VCaP (cell line): Measurements from ENCODE around the gene DCDC1.

Experiments used
- H3K27ac ChIP-seq: fragments of 450-650 bp; 2 replicates; pipeline ENCODE4 v1.5.1; 2017
- TF ChIP-seq, protein P1 (sequence below): fragments of 450-650 bp; conservative IDR thresholded peaks from 2 replicates; pipeline ENCODE4 v1.5.1; 2017; ENCODE audit warnings: mild to moderate bottlenecking, moderate library complexity

Gene DCDC1

DNA sequence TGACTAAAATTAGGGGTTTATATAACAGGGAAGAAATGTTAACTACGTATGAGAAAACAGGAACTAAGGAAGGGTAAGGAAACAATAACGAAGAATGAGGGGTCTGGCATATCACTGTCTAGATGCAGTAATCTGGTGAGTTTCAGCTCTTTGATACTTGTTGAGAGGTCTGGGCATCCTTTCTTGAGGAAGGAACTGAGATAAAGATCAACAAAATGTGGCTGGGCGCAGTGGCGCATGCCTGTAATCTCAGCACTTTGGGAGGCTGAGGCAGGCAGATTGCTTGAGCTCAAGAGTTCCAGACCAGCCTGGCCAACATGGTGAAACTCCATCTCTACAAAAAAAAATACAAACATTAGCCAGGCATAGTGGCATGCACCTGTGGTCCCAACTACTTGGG lies 2.7 kb downstream of the DCDC1 start:
- H3K27ac ChIP-seq = no peak overlapping the region
- TF ChIP-seq, protein P1, sequence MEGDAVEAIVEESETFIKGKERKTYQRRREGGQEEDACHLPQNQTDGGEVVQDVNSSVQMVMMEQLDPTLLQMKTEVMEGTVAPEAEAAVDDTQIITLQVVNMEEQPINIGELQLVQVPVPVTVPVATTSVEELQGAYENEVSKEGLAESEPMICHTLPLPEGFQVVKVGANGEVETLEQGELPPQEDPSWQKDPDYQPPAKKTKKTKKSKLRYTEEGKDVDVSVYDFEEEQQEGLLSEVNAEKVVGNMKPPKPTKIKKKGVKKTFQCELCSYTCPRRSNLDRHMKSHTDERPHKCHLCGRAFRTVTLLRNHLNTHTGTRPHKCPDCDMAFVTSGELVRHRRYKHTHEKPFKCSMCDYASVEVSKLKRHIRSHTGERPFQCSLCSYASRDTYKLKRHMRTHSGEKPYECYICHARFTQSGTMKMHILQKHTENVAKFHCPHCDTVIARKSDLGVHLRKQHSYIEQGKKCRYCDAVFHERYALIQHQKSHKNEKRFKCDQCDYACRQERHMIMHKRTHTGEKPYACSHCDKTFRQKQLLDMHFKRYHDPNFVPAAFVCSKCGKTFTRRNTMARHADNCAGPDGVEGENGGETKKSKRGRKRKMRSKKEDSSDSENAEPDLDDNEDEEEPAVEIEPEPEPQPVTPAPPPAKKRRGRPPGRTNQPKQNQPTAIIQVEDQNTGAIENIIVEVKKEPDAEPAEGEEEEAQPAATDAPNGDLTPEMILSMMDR = no peak

DNA sequence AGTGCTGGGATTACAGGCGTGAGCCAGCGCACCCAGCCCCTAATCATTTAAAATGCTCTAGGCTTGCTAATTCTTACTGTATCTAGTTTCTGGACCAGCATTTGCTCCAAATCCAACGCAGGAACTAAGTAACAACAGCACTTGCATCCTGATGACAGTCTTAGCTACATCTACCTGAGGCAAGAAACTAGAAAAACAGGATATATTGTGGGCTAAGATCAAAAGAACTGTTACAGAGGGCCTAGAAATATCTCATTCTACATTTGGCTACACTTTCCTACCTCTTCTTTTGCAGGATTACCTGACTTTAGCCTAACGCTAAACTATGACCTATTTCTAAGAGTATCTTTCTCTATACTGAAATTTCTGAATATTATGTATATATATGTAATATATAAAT lies 7.8 kb downstream of the DCDC1 start:
- H3K27ac ChIP-seq = no peak overlapping the region
- TF ChIP-seq, protein P1 = no peak

DNA sequence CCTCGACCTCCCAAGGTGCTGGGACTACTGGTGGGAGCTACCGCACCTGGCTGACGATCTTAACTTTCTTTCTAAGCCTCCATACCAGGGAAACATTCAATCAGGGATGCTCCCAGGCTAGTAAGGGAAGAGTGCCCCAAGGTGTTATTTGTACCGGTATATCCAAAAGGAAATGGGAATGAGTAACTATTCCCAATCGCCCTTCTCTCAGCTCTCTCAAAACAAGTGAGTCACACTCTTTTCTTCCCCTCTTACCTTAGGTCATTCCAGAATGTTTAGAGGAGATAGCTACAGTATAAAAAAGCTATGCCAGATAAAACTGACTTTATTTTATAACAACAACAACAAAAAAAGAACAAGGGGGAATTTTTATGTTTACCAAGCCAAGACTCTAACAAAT lies 13.7 kb downstream of the DCDC1 start:
- TF ChIP-seq, protein P1 = no peak
- H3K27ac ChIP-seq = no peak overlapping the region

DNA sequence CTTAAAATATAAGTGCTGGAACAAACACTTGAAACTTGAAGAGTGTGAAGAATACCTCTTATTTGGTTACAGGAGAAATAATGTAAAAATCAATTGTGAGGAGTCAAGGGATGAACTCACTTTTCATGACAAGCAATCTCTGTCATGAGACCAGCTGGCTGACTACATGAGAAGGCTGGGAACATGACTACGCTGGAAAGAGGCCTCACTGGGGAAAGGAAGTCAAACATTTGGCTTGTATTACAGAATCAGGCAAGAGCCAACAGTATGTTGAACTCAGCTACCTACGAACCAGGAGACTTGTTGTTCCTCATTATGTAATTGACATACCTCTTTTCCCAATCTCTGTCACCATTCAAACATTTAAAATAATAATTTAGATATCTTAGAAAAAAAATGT lies 14.4 kb downstream of the DCDC1 start:
- TF ChIP-seq, protein P1 = no peak

DNA sequence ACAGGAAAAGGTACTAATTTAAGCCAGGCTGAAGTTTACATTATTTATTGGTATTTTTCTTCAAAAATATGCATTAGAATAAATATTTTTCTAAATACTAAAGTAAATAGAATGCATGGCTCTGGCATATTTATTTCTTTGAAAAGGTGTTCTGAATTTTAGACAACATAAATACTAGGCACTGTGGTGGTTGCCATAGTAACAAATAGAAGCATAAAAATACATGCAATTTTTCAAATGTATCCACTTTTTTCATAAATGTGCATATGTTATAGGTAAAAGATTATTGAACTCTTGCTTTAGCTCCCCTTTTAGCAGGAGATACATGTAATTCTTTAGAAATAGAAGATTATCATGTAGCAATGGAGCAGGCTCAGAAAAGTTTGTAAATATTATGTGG lies 18.4 kb downstream of the DCDC1 start:
- no peak overlapping the region for H3K27ac ChIP-seq
- TF ChIP-seq, protein P1 = no peak

More for the DNA sequence above, 14.4 kb downstream of the DCDC1 start:
- no peak overlapping the region for H3K27ac ChIP-seq

DNA sequence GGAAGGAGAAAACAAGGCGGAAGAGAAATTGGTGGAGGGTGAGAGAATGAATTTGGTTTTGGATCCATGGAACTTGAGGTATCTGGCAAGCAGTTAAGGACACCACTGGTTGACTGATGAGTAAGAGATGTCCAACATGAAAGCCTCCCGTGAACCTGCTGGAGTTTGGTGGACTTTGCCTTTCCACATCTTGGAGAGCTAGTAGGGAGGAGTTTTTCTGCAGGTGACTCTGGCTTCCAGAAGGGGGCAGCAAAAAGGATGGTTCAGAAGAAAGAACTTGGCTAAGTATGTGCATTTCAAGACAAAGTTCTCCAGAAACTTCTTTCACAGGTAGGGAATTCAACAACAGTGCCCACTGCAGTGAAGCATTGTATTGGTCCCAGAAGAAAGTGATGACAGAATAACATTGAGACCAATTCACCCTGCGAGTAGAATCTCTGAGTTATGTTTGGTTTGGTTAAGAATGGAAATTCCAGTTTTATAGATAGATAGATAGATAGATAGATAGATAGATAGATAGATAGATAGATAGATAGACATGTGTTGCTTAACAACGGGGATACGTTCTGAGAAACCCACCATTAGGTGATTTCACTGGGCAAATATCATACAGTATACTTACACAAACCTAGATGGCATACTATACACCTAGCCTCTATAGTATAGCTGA lies 28.5 kb downstream of the DCDC1 start:
- TF ChIP-seq, protein P1 = peak; percentile 60; the same call in 1 of the 2 replicates
- no peak overlapping the region for H3K27ac ChIP-seq

DNA sequence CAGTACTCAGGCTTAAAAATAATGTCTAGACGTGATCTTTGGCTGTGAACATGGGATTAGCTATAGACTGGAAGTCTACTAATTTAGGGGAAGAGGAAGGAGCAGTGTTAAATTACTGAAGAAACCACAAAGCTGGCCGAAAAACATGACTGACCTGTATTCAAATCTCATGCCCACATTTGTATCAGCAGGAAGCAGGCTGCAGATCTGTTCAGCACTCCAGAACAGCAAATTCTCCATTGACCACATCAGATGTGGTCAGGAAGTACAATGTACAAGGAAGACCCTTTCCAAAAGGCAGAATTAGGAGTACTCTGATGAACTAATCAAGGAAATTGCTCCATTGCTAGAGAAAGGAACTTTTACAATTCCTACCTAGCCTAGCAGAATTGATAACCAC lies 31.7 kb downstream of the DCDC1 start:
- no peak overlapping the region for H3K27ac ChIP-seq
- TF ChIP-seq, protein P1 = no peak
